ENCODE measurements around the gene EXTL1.

Gene EXTL1

GRCh38 chr1:26021647-26022403 is at the start of gene EXTL1:
Gene EXTL1, plus strand, starts transcription at chr1:26021775. Its CDS starts 872 bp downstream, at chr1:26022647.
- TF ChIP-seq CREB1 (IDR thresholded peaks at IDR 0.05; ENCODE audit: low read depth) (no peak), NFIC (IDR thresholded peaks at IDR 0.05) (no peak), TAF1 (IDR thresholded peaks at IDR 0.05; ENCODE audit: low read depth) (no peak), CEBPB (IDR thresholded peaks at IDR 0.05) (no peak), REST (IDR thresholded peaks at IDR 0.05; ENCODE audit: low read depth) (no peak), ZBTB7A (IDR thresholded peaks at IDR 0.05; ENCODE audit: low read depth) (no peak), MAX (IDR thresholded peaks at IDR 0.05) (no peak), FOXM1 (IDR thresholded peaks at IDR 0.05; ENCODE audit: borderline replicate concordance, low read depth) (no peak), TEAD4 (IDR thresholded peaks at IDR 0.05) (no peak), YY1 (IDR thresholded peaks at IDR 0.05; ENCODE audit: low read depth) (no peak), RAD21 (IDR thresholded peaks at IDR 0.05; ENCODE audit: low read depth) (no peak), TCF12 (IDR thresholded peaks at IDR 0.05; ENCODE audit: low read depth) (no peak), EP300 (IDR thresholded peaks at IDR 0.05; ENCODE audit: borderline replicate concordance) (no peak), EGR1 (IDR thresholded peaks at IDR 0.05) (no peak), USF1 (IDR thresholded peaks at IDR 0.05) (no peak)

- TF ChIP-seq CREB1 (IDR thresholded peaks at IDR 0.05; ENCODE audit: low read depth) (no peak), USF1 (IDR thresholded peaks at IDR 0.05) (no peak), REST (IDR thresholded peaks at IDR 0.05; ENCODE audit: low read depth) (no peak), ZBTB7A (IDR thresholded peaks at IDR 0.05; ENCODE audit: low read depth) (no peak), MAX (IDR thresholded peaks at IDR 0.05) (no peak), TAF1 (IDR thresholded peaks at IDR 0.05; ENCODE audit: low read depth) (no peak), NFIC (IDR thresholded peaks at IDR 0.05) (no peak), RAD21 (IDR thresholded peaks at IDR 0.05; ENCODE audit: low read depth) (no peak), YY1 (IDR thresholded peaks at IDR 0.05; ENCODE audit: low read depth) (no peak), FOXM1 (IDR thresholded peaks at IDR 0.05; ENCODE audit: borderline replicate concordance, low read depth) (no peak), CEBPB (IDR thresholded peaks at IDR 0.05) (no peak), TEAD4 (IDR thresholded peaks at IDR 0.05) (no peak), EP300 (IDR thresholded peaks at IDR 0.05; ENCODE audit: borderline replicate concordance) (no peak), EGR1 (IDR thresholded peaks at IDR 0.05) (no peak), TCF12 (IDR thresholded peaks at IDR 0.05; ENCODE audit: low read depth) (no peak)
These were observed 49.8 kb upstream of the EXTL1 start for GRCh38 chr1:25971811-25972180.

GRCh38 chr1:25973610-25974321 is 47.8 kb upstream of the EXTL1 start:
- no peak for TF ChIP-seq CREB1 (IDR thresholded peaks at IDR 0.05; ENCODE audit: low read depth)
- no peak for TF ChIP-seq EP300 (IDR thresholded peaks at IDR 0.05; ENCODE audit: borderline replicate concordance)
- no peak for TF ChIP-seq TCF12 (IDR thresholded peaks at IDR 0.05; ENCODE audit: low read depth)
- no peak for TF ChIP-seq TEAD4 (IDR thresholded peaks at IDR 0.05)
- no peak for TF ChIP-seq FOXM1 (IDR thresholded peaks at IDR 0.05; ENCODE audit: borderline replicate concordance, low read depth)
- TF ChIP-seq USF1 (IDR thresholded peaks at IDR 0.05), result no peak
- no peak for TF ChIP-seq NFIC (IDR thresholded peaks at IDR 0.05)
- no peak for TF ChIP-seq YY1 (IDR thresholded peaks at IDR 0.05; ENCODE audit: low read depth)
- TF ChIP-seq EGR1 (IDR thresholded peaks at IDR 0.05), result no peak
- no peak for TF ChIP-seq ZBTB7A (IDR thresholded peaks at IDR 0.05; ENCODE audit: low read depth)
- TF ChIP-seq MAX (IDR thresholded peaks at IDR 0.05), result no peak
- no peak for TF ChIP-seq REST (IDR thresholded peaks at IDR 0.05; ENCODE audit: low read depth)
- no peak for TF ChIP-seq RAD21 (IDR thresholded peaks at IDR 0.05; ENCODE audit: low read depth)
- no peak for TF ChIP-seq TAF1 (IDR thresholded peaks at IDR 0.05; ENCODE audit: low read depth)
- TF ChIP-seq CEBPB (IDR thresholded peaks at IDR 0.05), result no peak

All from Ishikawa (cell line).